ENCODE results near the gene CYP2B6. TPM values are rescaled to one million over a fixed set of nuclear protein-coding genes. Genes with fewer than 3 reads are reported as not detected.

CYP2B6 gene
- total and polyA plus RNA-seq, 2 of the 13 experiments (the other 11 are each of a cell fraction or from before 2014, with no cell fraction given): 0.09 TPM; not detected in 1

- TF ChIP-seq SMC3 (IDR thresholded peaks at IDR 0.05; ENCODE audit: low read length): peak; percentile 78
- TF ChIP-seq ZNF614 (CRISPR knock-in tag; IDR thresholded peaks at IDR 0.05; ENCODE audit: borderline replicate concordance): no peak
- TF ChIP-seq RCOR2 (CRISPR knock-in tag; IDR thresholded peaks at IDR 0.05): no peak
- TF ChIP-seq HNF4G (IDR thresholded peaks at IDR 0.05; ENCODE audit: borderline replicate concordance, low read depth, low read length): no peak
- TF ChIP-seq HNF4G (CRISPR knock-in tag; IDR thresholded peaks at IDR 0.05; ENCODE audit: borderline replicate concordance, low read depth): no peak
- no peak for TF ChIP-seq ZNF446 (CRISPR knock-in tag; IDR thresholded peaks at IDR 0.05)
- TF ChIP-seq ZNF432 (CRISPR knock-in tag; IDR thresholded peaks at IDR 0.05; ENCODE audit: borderline replicate concordance): no peak
- no peak for TF ChIP-seq ZKSCAN5 (CRISPR knock-in tag; IDR thresholded peaks at IDR 0.05)
These were observed 16.4 kb upstream of the CYP2B6 start (continued) for GRCh38 chr19:40974633-40975037.

- H2AFZ ChIP-seq (ENCODE audit: low read length): no peak overlapping the region
- CTCF ChIA-PET (ENCODE audit: low intra/inter-chr PET ratio, low total read pairs): no interaction called here
- H3K4me2 ChIP-seq (ENCODE audit: low read depth, low read length): no peak overlapping the region
- H3K36me3 ChIP-seq (replicated peaks in 1 of 2; ENCODE audit: control insufficient read depth in 1 of 2, insufficient read depth in 2 of 2, low read length in 2 of 2): no peaks in the 10 kb centered on the region
- H3K4me3 ChIP-seq (replicated peaks in 1 of 3; ENCODE audit: insufficient read depth in 1 of 3, low read depth in 2 of 3, low read length in 3 of 3): no peak overlapping the region
- DNase-seq (ENCODE audit: low spot score) (no peak), ATAC-seq (no peak), FAIRE-seq (no peak)
- TF ChIP-seq ATF7 (IDR thresholded peaks at IDR 0.05) (no peak), ATF7 (CRISPR knock-in tag; IDR thresholded peaks at IDR 0.05) (no peak), JUN (CRISPR knock-in tag; IDR thresholded peaks at IDR 0.05) (no peak), HNRNPK (IDR thresholded peaks at IDR 0.05; ENCODE audit: low read depth, low read length, poor library complexity, severe bottlenecking) (no peak), ZNF782 (CRISPR knock-in tag; IDR thresholded peaks at IDR 0.05; ENCODE audit: borderline replicate concordance) (no peak), LBX2 (CRISPR knock-in tag; IDR thresholded peaks at IDR 0.05; ENCODE audit: borderline replicate concordance) (no peak), ZNF572 (CRISPR knock-in tag; IDR thresholded peaks at IDR 0.05) (no peak), MAZ (IDR thresholded peaks at IDR 0.05; ENCODE audit: borderline replicate concordance, low read depth, low read length) (no peak), MAZ (CRISPR knock-in tag; IDR thresholded peaks at IDR 0.05; ENCODE audit: low read depth) (no peak), NR2F1 (CRISPR knock-in tag; IDR thresholded peaks at IDR 0.05) (no peak), NFRKB (IDR thresholded peaks at IDR 0.05) (no peak), DNMT1 (CRISPR knock-in tag; IDR thresholded peaks at IDR 0.05) (no peak), SMAD9 (CRISPR knock-in tag; IDR thresholded peaks at IDR 0.05) (no peak), MZF1 (CRISPR knock-in tag; IDR thresholded peaks at IDR 0.05; ENCODE audit: borderline replicate concordance) (no peak), ZNF446 (CRISPR knock-in tag; IDR thresholded peaks at IDR 0.05) (no peak)
- in situ Hi-C loops (cut with HindIII; ENCODE audit: extremely low pct_ligation_motif_present, low pct_unique_long_range_greater_than_20kb) (loop anchor here (10.0 kb wide), 1 partner anchor 169 kb away; no protein-coding TSS in a partner anchor), intact Hi-C loops (cut with micrococcal nuclease; ENCODE audit: unreplicated experiment) (no loop called here)
- H3K9me3 ChIP-seq (ENCODE audit: low read length): no peaks in the 10 kb centered on the region
- no peaks in the 10 kb centered on the region for H3K79me2 ChIP-seq (ENCODE audit: insufficient read depth, low read length)
- H3K27me3 ChIP-seq (ENCODE audit: control insufficient read depth in 1 of 2, insufficient read depth in 2 of 2, low read length in 2 of 2): peaks cover 0 to 6% of the 10 kb centered on the region in 2 experiments; a peak in 2 of 5 replicates
- H3K4me1 ChIP-seq (ENCODE audit: insufficient read depth, low read length): peaks cover 16% of the 10 kb centered on the region
- no peak overlapping the region for H3K9ac ChIP-seq (ENCODE audit: insufficient read depth, low read depth, low read length)
- no TSS peak for BruUV-seq (replicated peaks)
- 0% methylated on average over 4 of the region's 4 CpGs for whole genome bisulfite sequencing (ENCODE audit: low lambda C conversion rate)
- H3K27ac ChIP-seq (ENCODE audit: extremely low read length, insufficient read depth, low read length): no peak overlapping the region
- POLR2A ChIA-PET: no interaction called here
- no peaks in the 10 kb centered on the region for H4K20me1 ChIP-seq (ENCODE audit: insufficient read depth, low read length)
These were observed 14.9 kb upstream of the CYP2B6 start for GRCh38 chr19:40976134-40976533.

Measured in HepG2 (cell line).